ENCODE results near the gene SNX27.

Gene SNX27

GRCh38 chr1:151706464-151707415 is 94.9 kb downstream of the SNX27 start:
- no peak for DNase-seq

DNA sequence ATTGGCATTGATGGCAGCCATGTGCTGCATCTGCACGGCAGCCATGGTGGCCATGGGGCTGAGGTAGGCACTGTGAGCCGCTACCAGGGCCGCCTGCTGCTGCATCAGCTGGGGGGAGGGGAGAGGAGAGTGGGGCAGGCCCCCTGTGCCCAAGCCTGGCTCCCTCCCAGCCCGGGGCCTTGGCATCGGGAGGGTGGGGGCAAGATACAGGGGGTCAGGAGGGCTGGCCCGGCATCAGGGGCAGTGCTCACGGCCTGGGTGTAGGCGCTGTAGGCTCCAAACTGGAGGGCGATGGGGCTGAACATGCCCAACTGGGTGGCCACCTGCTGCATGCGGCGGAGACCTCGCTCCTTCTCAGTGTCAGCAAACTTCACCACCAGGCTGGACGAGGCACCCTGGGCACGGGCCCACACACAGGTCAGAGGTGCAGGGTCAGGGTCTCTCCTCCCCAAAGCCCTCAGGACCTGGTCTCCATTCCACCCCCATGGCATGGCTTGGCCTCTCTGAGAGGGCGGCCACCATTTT is 95.8 kb downstream of the SNX27 start:
- no peak for DNase-seq

DNA sequence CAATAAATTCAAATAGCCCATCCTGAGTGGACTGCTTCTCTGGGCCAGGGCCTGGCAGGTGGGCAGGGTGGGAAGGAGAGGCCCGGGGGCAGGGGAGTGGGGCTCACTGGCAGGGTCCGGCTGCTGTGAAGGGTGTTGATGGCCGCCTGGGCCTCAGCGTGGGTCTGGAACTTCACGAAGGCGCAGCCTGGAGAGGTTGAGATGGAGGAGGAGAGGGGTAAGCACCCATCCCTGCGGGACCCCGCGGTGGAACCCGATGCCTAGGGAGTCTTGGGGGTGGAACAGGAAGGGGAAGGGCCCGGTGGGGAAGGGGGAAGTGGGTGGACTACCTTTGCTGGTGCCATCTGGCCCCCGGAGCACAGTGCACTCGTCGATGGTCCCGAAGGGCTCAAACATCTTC is 97.0 kb downstream of the SNX27 start:
- no peak for DNase-seq

- DNase-seq, result peak; percentile 84
These were observed 98.5 kb downstream of the SNX27 start for GRCh38 chr1:151710187-151710840.

GRCh38 chr1:151711044-151711800 is 99.4 kb downstream of the SNX27 start:
- DNase-seq, result no peak

DNA sequence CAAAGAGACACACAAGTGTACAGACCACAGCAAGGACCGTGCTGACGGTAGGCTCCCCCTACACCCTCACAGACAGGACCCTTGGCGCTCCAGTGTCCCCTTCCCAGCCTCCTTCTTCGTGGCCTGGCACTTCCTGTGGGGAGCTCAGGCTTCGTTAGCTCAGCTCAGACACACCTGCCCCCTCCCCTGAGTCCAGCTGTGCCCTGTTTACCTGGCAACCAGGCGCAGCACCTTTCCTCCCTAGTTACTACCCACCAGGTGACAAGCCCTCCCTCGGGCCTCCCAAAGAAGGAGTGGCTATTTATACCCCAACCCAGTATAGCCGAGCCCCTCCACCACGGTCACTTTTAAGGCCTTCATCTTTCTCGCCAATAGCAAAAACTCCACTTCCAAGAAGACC is 100.1 kb downstream of the SNX27 start:
- no peak for DNase-seq

DNA sequence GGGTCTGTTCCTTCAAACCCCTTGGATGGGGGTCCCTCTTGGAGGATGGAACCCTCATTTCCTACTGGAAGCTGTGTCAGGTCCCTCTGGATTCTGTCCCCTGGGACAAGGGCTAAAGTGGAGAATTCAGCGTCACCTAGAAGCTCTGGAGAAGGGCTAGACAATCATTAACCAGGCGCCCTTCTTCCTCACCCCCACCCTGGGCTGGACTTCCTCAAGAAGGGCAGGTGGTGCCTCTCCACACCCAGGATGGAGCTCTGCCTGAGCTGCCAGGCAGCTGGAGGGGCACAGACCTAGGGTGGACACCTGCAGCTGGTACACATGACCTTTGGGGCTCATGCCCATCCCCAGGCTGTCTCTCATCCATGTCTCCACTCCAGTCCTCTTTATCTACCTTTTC is 101.2 kb downstream of the SNX27 start:
- no peak for DNase-seq

DNA sequence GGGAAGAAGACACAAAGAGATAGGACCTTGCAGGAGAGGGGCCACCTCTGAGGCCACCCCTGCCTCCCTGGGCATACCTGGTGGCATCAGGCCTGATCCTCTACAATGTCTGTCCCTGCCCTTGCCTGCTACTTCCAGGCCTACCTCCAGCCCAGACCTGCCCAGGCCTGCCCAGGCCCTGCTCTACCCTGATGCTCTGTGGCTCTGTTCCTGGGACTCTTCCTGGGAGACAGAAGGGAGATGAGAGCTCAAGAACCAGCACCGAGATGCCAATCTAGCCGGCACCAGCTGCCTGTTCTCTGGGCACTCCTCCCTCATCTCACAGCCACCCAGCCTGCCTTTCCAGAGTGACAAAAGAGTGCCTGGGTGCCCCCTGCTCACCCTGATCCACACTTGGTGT is 102.0 kb downstream of the SNX27 start:
- DNase-seq, result no peak

GRCh38 chr1:151714820-151715725 is 103.2 kb downstream of the SNX27 start:
- DNase-seq, result no peak

DNA sequence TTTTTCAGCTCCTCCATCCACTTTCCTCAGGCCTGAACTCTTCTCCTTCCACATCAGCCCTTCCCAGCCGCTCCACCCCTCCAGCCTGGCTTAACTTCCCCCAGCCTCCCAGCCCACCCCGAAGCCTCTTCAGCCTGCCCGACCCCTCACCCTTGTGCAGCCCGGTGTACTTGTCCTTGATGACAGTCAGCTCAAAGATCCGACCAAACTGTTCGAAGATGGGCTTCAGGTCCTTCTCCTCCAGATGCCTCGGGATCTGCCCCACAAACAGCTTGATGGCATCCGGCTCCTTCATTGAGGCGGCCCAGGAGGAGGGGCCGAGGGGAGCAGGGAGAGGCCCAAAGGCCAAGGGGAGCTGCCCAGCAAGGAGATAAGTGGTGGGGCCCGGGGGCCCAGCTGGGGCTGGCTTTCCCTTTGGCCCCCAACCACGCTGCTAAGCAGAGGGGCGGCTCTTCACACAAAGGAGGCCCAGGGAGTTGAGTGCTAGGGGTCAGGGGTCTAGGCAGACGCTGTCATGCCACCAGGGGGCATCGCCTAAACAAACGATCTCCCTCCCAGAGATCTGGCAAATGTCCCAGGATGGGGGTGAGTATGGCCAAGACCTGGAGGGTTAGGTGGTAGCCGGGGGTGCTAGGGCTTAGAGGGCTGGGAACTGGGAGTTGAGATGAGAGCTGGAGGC is 104.0 kb downstream of the SNX27 start:
- DNase-seq, result peak; percentile 40

- no peak for DNase-seq
These were observed 104.5 kb downstream of the SNX27 start for GRCh38 chr1:151716405-151716762.

DNA sequence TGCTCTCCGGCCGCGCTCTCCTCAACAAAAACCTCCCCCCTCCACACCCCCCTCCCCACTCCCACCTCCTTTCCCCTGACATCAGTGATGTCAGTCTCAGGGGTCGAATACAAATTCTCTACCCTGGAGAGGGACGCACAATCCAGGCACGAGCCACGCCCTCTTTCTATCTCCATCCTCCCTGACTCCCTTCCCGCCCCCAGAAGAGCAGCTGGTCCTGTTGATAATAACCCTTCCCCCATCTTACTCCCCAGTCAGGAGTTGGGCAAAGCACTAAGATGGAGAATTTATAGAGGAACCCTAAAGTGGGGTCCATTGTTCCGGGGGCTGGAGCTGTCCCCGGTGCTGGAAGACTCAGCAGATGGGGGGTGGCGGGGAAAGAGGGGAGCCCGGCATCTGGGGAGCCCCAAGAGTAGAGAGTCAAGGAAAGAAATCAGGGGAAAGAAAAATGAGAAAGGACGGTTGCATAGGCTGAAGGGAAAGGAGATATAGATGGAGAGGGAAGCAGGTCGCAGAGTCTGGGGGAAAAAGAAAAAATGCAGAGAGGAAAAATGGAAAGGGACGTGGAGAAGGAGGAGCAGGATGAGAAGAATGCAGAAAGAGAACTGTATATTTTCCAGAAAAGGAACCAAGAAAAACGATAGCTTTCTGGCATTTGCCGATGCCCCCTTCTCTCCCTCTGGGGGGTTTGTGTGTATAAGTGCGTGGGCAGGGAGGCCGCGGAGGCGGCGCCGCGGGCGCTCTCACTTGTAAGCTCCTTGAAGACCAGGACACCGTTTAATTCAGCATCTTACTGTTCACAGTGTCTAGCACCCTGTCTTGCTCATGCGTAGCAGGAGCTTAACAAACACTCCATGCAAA is 105.2 kb downstream of the SNX27 start, which contains the start of gene CELF3:
Gene CELF3, minus strand, starts transcription at position 33 of the 861 bp plus-strand sequence. CDS start 783 bp downstream, outside the sequence.
- peak; percentile 97 for DNase-seq

DNA sequence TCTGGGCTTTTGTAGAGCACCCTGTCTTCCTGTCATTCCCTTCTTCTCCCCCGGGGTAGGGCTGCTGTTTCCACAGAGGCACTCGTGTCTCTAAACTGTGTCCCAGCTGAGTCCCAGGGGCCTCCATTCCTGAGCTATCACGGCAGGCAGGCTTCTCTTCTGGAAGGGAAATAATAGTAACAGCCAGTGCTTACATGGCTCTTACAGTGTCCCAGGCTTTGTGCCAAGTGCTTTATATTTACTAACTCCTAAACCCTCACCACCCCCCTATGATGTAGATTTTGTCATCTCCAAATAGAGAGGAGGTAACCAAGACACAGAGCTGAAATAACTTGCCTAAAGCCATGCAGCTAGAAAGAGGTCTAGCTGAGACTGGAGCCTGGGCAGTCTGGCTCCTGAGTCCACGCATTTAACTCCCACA is 106.2 kb downstream of the SNX27 start:
- no peak for DNase-seq

GRCh38 chr1:151718666-151719065 is 106.8 kb downstream of the SNX27 start:
- no peak for DNase-seq

DNA sequence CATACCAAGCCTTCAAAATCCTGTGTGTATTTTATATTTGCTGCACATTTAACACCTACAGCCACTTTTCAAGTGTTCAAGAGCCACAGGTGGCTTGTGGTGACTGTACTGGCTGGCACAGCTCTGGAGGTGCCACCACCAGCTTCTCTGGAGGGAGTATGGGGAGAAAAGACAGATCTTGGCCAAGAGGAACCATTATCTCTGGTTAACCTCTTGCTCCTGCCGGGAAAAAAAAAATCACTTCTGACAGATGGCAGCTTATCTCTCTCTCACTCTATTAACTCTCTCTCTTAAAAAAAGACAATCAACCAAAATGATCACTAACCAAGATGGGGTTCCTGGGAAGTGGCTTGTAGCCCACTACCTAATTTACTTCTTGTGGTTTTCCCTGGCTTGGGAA is 108.3 kb downstream of the SNX27 start:
- no peak for DNase-seq

- no peak for DNase-seq
These were observed 108.7 kb downstream of the SNX27 start for GRCh38 chr1:151720554-151720953.

DNA sequence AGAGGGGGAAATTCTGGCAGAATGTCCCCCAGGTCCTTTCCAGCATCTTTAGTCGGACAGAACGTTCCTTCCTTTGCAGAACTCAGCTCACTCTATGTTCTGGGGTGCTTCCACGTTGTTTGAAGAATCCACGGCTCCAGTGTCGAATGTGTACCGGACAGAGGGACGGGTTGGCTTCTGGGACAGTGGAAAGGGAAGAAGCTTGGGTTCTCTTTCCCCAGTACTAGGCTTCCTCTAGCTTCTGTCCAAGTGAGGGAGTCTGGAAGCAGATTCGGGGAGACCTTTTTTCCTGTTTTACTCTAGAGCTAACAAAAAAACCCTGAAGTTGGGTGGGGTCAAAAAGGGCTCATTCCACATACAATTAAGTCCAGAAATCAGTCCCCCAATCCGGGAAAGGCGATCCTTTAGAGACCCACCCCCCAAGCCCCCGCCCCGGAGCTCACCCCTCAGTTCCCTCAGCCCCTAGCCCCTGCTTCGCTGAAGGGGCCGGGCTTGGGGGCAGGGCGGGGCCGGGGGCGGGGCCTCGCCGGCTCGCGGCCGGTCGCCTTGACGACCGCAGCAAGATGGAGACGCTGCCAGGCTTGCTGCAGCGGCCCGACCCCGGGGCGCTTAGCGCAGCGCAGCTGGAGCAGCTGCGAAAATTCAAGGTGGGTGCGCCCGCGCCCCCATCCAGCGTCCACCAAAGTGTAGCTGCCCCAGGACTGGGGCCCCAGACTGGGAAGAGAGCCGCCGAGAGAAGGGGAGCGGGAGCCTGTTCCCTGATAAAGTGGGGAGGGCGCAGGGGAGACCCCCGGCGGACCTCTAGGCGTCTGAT is 109.3 kb downstream of the SNX27 start, which contains the start of gene RIIAD1:
Gene RIIAD1, plus strand, starts transcription at position 549 of the 814 bp plus-strand sequence. Its CDS starts 15 bp downstream, at position 564.
- DNase-seq, result peak; percentile 33

GRCh38 chr1:151721788-151722510 is 110.1 kb downstream of the SNX27 start:
- DNase-seq, result no peak

Data from NCI-H2227 treated with DMSO at 0.1 percent for 48 hours (cell line).